Kasumi-1 (cell line): Measurements from ENCODE around the gene FANCM.
A peak's percentile ranks its signal among the peaks of the same experiment; 100 is the strongest.

Source experiments
- DNase-seq, 2 experiments: peaks; one replicate each; lab custom pipeline; 2025; lab: John Stamatoyannopoulos, UW

FANCM gene

DNA sequence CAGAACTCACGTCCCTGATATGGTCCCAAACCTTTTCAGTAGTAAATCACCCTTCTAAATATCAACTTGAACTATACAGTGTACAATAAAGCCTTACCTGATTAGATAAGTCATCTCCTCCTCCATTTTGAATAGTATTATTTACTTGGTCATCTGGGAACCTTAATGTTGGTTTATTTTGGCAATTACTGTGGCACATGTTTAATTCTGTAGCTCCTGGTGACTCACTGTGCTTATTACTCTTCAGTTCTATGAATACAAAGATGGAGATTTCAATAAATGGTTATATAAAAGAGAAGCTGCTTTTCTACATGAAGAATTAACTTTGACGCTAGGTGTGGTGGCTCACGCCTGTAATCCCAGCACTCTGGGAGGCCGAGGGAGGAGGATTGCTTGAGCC is 91.8 kb downstream of the FANCM start:
- no peak for DNase-seq

DNA sequence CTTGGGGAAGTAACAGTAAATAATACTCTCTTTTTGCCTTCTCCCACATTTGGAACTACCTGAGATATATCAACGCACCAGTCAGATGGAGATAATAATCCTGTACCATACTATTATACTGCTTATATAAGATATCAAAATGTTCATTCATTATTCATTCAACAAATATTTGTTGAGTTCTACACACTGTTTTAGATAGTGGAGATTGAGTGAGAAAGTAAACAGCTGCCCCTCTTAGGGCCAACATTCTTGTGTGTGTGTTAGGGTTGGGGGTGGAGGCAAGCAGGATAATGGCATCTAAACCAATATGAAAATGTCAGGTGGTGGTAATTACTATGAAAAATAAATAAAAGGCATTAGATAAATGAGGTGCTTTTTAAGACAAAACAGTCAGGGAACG is 103.3 kb downstream of the FANCM start:
- DNase-seq, result no peak

GRCh38 chr14:45242706-45243105 is 107.0 kb downstream of the FANCM start:
- DNase-seq, result peak in 1 of 2 experiments; percentile 4

- no peak for DNase-seq
These were observed 110.4 kb downstream of the FANCM start for GRCh38 chr14:45246151-45246550.

DNA sequence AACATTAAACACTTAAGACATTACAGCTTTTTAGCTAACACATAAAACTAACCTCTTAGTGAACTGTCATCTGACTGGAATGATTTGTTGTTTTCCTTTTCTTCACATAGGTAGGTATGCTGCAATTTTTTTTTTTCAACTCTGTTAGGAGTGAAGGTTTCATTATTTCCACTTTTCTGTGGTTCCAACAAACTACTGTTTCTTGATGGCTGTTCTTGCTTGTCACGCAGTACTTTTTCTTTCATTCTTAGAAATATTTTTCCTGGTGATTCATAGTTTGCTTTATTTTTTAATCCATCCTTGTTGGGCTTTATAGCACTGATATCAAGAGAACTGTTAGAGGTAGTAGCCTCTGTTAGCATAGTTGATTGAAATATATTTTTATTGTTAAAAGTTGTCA is 111.0 kb downstream of the FANCM start:
- DNase-seq, result no peak

DNA sequence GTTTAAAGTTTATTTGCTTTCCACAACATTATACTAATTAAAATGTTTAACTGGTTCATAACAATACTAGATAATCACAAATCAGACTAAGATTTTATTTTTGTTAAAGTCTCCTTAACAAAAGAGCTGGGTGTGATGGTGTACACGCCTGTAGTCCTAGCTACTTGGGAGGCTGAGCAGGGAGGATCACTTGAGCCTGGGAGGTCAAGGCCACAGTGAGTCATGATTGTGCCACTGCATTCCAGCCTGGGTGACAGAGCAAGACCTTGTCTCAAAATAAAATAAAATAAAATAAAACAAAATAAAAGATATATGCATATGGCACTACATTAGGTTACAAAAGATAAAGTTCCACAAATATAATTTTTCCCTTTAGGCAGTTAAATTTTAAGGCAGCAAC is 111.7 kb downstream of the FANCM start:
- DNase-seq, result no peak

DNA sequence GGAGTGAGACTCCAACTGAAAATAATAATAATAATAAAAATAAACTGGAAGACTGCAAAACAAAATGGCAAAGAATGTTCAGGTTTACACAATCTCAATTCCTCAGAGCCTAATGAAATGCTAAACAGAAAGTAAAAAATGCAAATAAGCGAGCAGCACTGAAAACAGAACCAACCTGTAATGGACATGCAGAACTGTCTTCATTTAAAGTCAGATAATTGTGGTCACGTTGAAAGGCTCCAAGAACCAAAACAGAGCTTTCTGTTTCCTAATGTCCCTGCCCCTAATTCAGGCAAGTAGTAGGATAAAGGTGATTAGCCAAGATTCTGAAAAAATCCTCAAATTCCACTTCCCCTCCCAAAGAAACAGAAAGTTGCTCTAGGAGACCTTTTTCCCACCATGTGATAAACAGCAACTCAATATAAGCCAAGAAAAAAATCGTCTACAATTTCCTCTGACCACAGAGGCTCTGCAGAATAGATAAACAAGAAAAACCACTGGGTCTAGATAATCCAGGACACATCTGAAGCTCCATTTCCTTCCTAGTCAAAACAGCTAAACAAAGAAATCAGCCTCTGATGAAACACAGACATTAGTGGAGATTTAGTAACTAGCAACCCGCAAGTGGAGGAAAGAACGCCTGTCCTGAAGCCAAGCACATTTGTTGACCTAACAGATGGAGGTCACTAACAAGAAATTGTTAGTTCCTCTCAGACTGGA is 114.3 kb downstream of the FANCM start:
- peak; percentile 79 for DNase-seq
